IMR-90 (cell line): Measurements from ENCODE around the gene PDLIM4. TPM values are rescaled to one million over a fixed set of nuclear protein-coding genes. Genes with fewer than 3 reads are reported as not detected.

Source experiments
- ATAC-seq: fragments of 200-7000 bp; cut with Tn5 transposase; 2 replicates; pipeline ENCODE4 v1.9.1; 2020; ENCODE audit warnings: low read depth, mild to moderate bottlenecking, moderate library complexity
- BruUV-seq: library from RNA; stranded (reverse); fragments of 400-500 nt; replicated peaks from 2 replicates; lab custom pipeline; 2021; lab: Mats Ljungman, UMichigan
- CTCF ChIA-PET: fragments of 300-600 bp; formaldehyde crosslinking; extraction: SDS; loops from one replicate; lab custom pipeline; 2021; ENCODE audit warnings: antibody characterized with exemption; lab: Yijun Ruan, JAX
- POLR2A ChIA-PET: fragments of 300-600 bp; sonication (Branson Sonifier 250); formaldehyde crosslinking; loops from one replicate; lab custom pipeline; 2022; ENCODE audit warnings: antibody characterized with exemption; ENCODE audit not compliant: unreplicated experiment; lab: Charles Lee
- DNase-seq: peaks from one replicate; pipeline ENCODE4 v3.0.0; 2013
- H2AFZ ChIP-seq: replicated peaks from 2 replicates; pipeline ENCODE3; 2013; ENCODE audit warnings: low read length, mild to moderate bottlenecking; ENCODE audit not compliant: poor library complexity
- H2AK5ac ChIP-seq: 2 replicates; pipeline ENCODE4 v1.6.1; 2013; ENCODE audit warnings: low read depth, low read length, inconsistent platforms
- H2AK9ac ChIP-seq: replicated peaks from 2 replicates; pipeline ENCODE3; 2013; ENCODE audit warnings: mild to moderate bottlenecking, low read depth, low read length, moderate library complexity; ENCODE audit not compliant: poor library complexity
- H2BK120ac ChIP-seq: 2 replicates; pipeline ENCODE4 v1.6.1; 2013; ENCODE audit warnings: low read depth, low read length, inconsistent platforms
- H2BK15ac ChIP-seq: 3 replicates; pipeline ENCODE4 v1.6.1; 2013; ENCODE audit warnings: low read depth, low read length, inconsistent platforms
- H2BK20ac ChIP-seq: 2 replicates; pipeline ENCODE4 v1.6.1; 2013; ENCODE audit warnings: low read depth, mild to moderate bottlenecking, inconsistent platforms, low read length, moderate library complexity
- H2BK5ac ChIP-seq: 2 replicates; pipeline ENCODE4 v1.6.1; 2013; ENCODE audit warnings: mild to moderate bottlenecking, low read depth, low read length, inconsistent platforms; ENCODE audit not compliant: poor library complexity, severe bottlenecking
- H3K14ac ChIP-seq: replicated peaks from 2 replicates; pipeline ENCODE4 v1.6.1; 2013; ENCODE audit warnings: low read depth, low read length, inconsistent platforms
- H3K18ac ChIP-seq: 2 replicates; pipeline ENCODE4 v1.6.1; 2013; ENCODE audit warnings: low read depth, low read length, control low read depth
- H3K23ac ChIP-seq: 2 replicates; pipeline ENCODE4 v1.6.1; 2013; ENCODE audit warnings: low read depth, low read length, inconsistent platforms
- H3K27ac ChIP-seq: 2 replicates; pipeline ENCODE4 v1.5.1; 2013; ENCODE audit warnings: mild to moderate bottlenecking, control low read depth, low read length; ENCODE audit not compliant: insufficient read depth
- H3K27me3 ChIP-seq: 2 replicates; pipeline ENCODE4 v1.6.1; 2013; ENCODE audit warnings: low read length; ENCODE audit not compliant: control insufficient read depth, insufficient read depth
- H3K36me3 ChIP-seq: 2 replicates; pipeline ENCODE4 v1.6.1; 2013; ENCODE audit warnings: low read length, mixed read lengths; ENCODE audit not compliant: control insufficient read depth, insufficient read depth
- H3K4ac ChIP-seq: 2 replicates; pipeline ENCODE4 v1.6.1; 2013; ENCODE audit warnings: low read depth, low read length, inconsistent platforms
- H3K4me1 ChIP-seq: 2 replicates; pipeline ENCODE4 v1.6.1; 2013; ENCODE audit warnings: low read length, mixed read lengths; ENCODE audit not compliant: control insufficient read depth, insufficient read depth
- H3K4me2 ChIP-seq: 2 replicates; pipeline ENCODE4 v1.6.1; 2013; ENCODE audit warnings: low read depth, mild to moderate bottlenecking, control low read depth, low read length, moderate library complexity
- H3K4me3 ChIP-seq: 2 replicates; pipeline ENCODE4 v1.5.1; 2013; ENCODE audit warnings: low read depth, mild to moderate bottlenecking, control low read depth, low read length, moderate library complexity; ENCODE audit not compliant: insufficient read depth
- H3K56ac ChIP-seq: 2 replicates; pipeline ENCODE4 v1.6.1; 2013; ENCODE audit warnings: low read length, inconsistent platforms; ENCODE audit not compliant: insufficient read depth; ENCODE audit errors: extremely low read depth
- H3K79me1 ChIP-seq, 2 experiments: 2 replicates each; pipeline ENCODE4 v1.6.1; 2013; ENCODE audit warnings: low read length in 2 of 2, inconsistent platforms in 1 of 2, low read depth in 1 of 2
- H3K9ac ChIP-seq: 2 replicates; pipeline ENCODE4 v1.6.1; 2013; ENCODE audit warnings: low read depth, low read length, control low read depth
- H3K9me1 ChIP-seq: 2 replicates; pipeline ENCODE4 v1.6.1; 2013; ENCODE audit warnings: low read length, inconsistent platforms; ENCODE audit not compliant: insufficient read depth
- H3K9me3 ChIP-seq: 2 replicates; pipeline ENCODE4 v1.6.1; 2013; ENCODE audit warnings: low read length; ENCODE audit not compliant: control insufficient read depth, insufficient read depth
- H4K20me1 ChIP-seq: 2 replicates; pipeline ENCODE4 v1.6.1; 2013; ENCODE audit warnings: low read length, inconsistent platforms; ENCODE audit not compliant: insufficient read depth
- H4K5ac ChIP-seq: 2 replicates; pipeline ENCODE4 v1.6.1; 2013; ENCODE audit warnings: mild to moderate bottlenecking, low read depth, low read length, control low read depth
- H4K8ac ChIP-seq, 2 experiments: 2 replicates each; pipeline ENCODE4 v1.6.1; 2013; ENCODE audit warnings: low read depth in 2 of 2, low read length in 2 of 2, control low read depth in 1 of 2, inconsistent platforms in 1 of 2
- H4K91ac ChIP-seq: 2 replicates; pipeline ENCODE4 v1.6.1; 2013; ENCODE audit warnings: low read depth, low read length, inconsistent platforms; ENCODE audit not compliant: insufficient read depth
- BHLHE40 ChIP-seq: fragments of 150-350 bp; IDR thresholded peaks from 2 replicates; pipeline ENCODE4 v1.6.1; 2016; ENCODE audit warnings: mild to moderate bottlenecking, low read depth, low read length
- CEBPB ChIP-seq: IDR thresholded peaks from 2 replicates; pipeline ENCODE4 v1.6.1; 2012; ENCODE audit warnings: low read depth, low read length, improper control_type of control experiment
- CTCF ChIP-seq: conservative IDR thresholded peaks from 2 replicates; pipeline ENCODE4 v1.5.1; 2012; ENCODE audit warnings: mild to moderate bottlenecking, low read depth, low read length, improper control_type of control experiment
- ELK1 ChIP-seq: fragments of 150-350 bp; IDR thresholded peaks from 2 replicates; pipeline ENCODE4 v1.6.1; 2016; ENCODE audit warnings: low read depth, mild to moderate bottlenecking, low read length, moderate library complexity, borderline replicate concordance
- FOS ChIP-seq: fragments of 150-350 bp; IDR thresholded peaks from 2 replicates; pipeline ENCODE4 v1.6.1; 2016; ENCODE audit warnings: low read depth, low read length
- MAZ ChIP-seq: IDR thresholded peaks from 2 replicates; pipeline ENCODE4 v1.6.1; 2012; ENCODE audit warnings: low read depth, mild to moderate bottlenecking, low read length, improper control_type of control experiment, moderate library complexity, borderline replicate concordance
- MXI1 ChIP-seq: IDR thresholded peaks from 2 replicates; pipeline ENCODE4 v1.6.1; 2012; ENCODE audit warnings: low read depth, mild to moderate bottlenecking, low read length, moderate library complexity, borderline replicate concordance
- RCOR1 ChIP-seq: IDR thresholded peaks from 2 replicates; pipeline ENCODE4 v1.6.1; 2012; ENCODE audit warnings: mild to moderate bottlenecking, low read length, improper control_type of control experiment; ENCODE audit not compliant: insufficient replicate concordance
- RFX5 ChIP-seq: IDR thresholded peaks from 2 replicates; pipeline ENCODE4 v1.8.0; 2012; ENCODE audit warnings: low read depth, mild to moderate bottlenecking, low read length, moderate library complexity
- SMC3 ChIP-seq: fragments of 150-350 bp; IDR thresholded peaks from 2 replicates; pipeline ENCODE4 v1.6.1; 2016; ENCODE audit warnings: low read depth, mild to moderate bottlenecking, antibody characterized with exemption, low read length, moderate library complexity
- WGBS, 2 experiments: methylation state at CpG; one replicate each; pipeline versions ENCODE4 v1.1.5 to v1.1.7; 2013; ENCODE audit warnings: missing lambda C conversion rate in 2 of 2; ENCODE audit not compliant: insufficient read length in 1 of 2; ENCODE audit errors: extremely low coverage in 2 of 2; 5-methylcytosine and 5-hydroxymethylcytosine counted together
- dilution Hi-C: fragments of 300-500 bp; cut with HindIII; formaldehyde crosslinking; loops from one replicate; pipeline ENCODE4 v1.14.3; 2018; ENCODE audit warnings: low sequenced_read_pairs; ENCODE audit not compliant: unreplicated experiment
- in situ Hi-C: fragments of 300-500 bp; cut with MboI; formaldehyde crosslinking; loops from 3 replicates; pipeline ENCODE4 v1.14.3; 2019; ENCODE audit warnings: low sequenced_read_pairs, inconsistent platforms, mixed read lengths
- intact Hi-C: fragments of 100-400 bp; cut with micrococcal nuclease; formaldehyde crosslinking; loops from 2 replicates; pipeline ENCODE4 v1.10.0; 2022
- polyA plus RNA-seq, 3 experiments: library from polyadenylated mRNA; depleted of rRNA; stranded (reverse); fragments of >200 nt; gene quantifications; 2 replicates each; pipeline ENCODE4 v1.2.3, GENCODE V29; 2012; ENCODE audit warnings: low replicate concordance in 1 of 3
- total RNA-seq: library from RNA; depleted of rRNA; stranded (reverse); fragments of >200 nt; gene quantifications from 2 replicates; pipeline ENCODE4 v1.2.3, GENCODE V29; 2012

The PDLIM4 gene
- total and polyA plus RNA-seq, 2 of the 4 experiments (the other 2 are of a cell fraction), result 61.1 to 214 TPM

- DNase-seq (no peak), ATAC-seq (no peak)
- Histone ChIP-seq H3K4me2 (no peak overlapping the region), H2AFZ (no peak overlapping the region), H3K4me1 (peaks cover 37% of the 10 kb centered on the region), H3K23ac (peak overlapping the region; percentile 46; the same call in 1 of the 2 replicates), H3K56ac (no peak overlapping the region), H3K4ac (peak overlapping the region; percentile 85), H2AK9ac (peak overlapping the region; percentile 87), H2AK5ac (peak overlapping the region; percentile 87), H2BK5ac (peak overlapping the region; percentile 62), H4K8ac (peak overlapping the region in 1 of 2 experiments; percentile 66; a peak in 3 of 4 replicates), H3K27ac (0 out of 2 replicates have a peak overlapping the region, but pooled peaks have one; percentile 3), H3K27me3 (no peaks in the 10 kb centered on the region), H4K20me1 (peaks cover 3% of the 10 kb centered on the region), H2BK120ac (peak overlapping the region; percentile 39), H3K18ac (0 out of 2 replicates have a peak overlapping the region, but pooled peaks have one; percentile 13), H4K91ac (peak overlapping the region; percentile 73), H3K9ac (no peak overlapping the region), H3K9me3 (no peaks in the 10 kb centered on the region), H3K9me1 (peaks cover 50% of the 10 kb centered on the region), H3K4me3 (no peak overlapping the region), H2BK15ac (peak overlapping the region; percentile 11; the same call in 1 of the 3 replicates), H3K14ac (peak overlapping the region; percentile 85), H2BK20ac (no peak overlapping the region), H3K79me1 (peaks cover 20 to 58% of the 10 kb centered on the region in 2 experiments), H3K36me3 (peaks cover 66% of the 10 kb centered on the region), H4K5ac (no peak overlapping the region; the same call in 1 of the 2 replicates)
- dilution Hi-C loops, result no loop called here
- WGBS, 2 experiments, result 100% methylated on average over 1 of the region's 3 CpGs; no CpG with 5 or more reads in 1 of the 2 experiments
- ChIA-PET POLR2A (interaction anchor here (0.6 to 1.0 kb wide), 2 partner anchors 10 to 188 kb away, joined by 3 to 8 read pairs; no protein-coding TSS in a partner anchor), CTCF (no interaction called here)
- BruUV-seq, result no TSS peak
- no peak for TF ChIP-seq ELK1
- TF ChIP-seq CTCF, result no peak
- no peak for TF ChIP-seq MAZ
- no peak for TF ChIP-seq MXI1
- TF ChIP-seq FOS, result no peak
- no peak for TF ChIP-seq RFX5
- TF ChIP-seq CEBPB, result no peak
- TF ChIP-seq SMC3, result no peak
- TF ChIP-seq RCOR1, result no peak
- no peak for TF ChIP-seq BHLHE40
- in situ Hi-C loops, result no loop called here
- intact Hi-C loops, result loop anchor here (2.0 kb wide), 1 partner anchor 99 kb away; the partner anchor contains the start of gene SLC22A5
Observed at GRCh38 chr5:132269635-132270334, 12.3 kb downstream of the PDLIM4 start.
